Breast epithelium (tissue), 4 donors: Measurements from ENCODE around the gene RPUSD1. TPM values are rescaled to one million over a fixed set of nuclear protein-coding genes. Genes with fewer than 3 reads are reported as not detected.
"Not testable (repeated sequence)": the region's sequence is repeated elsewhere in the genome, so short reads cannot be mapped to it uniquely, and the experiment has no call there.

ENCODE experiments used
- DNase-seq, 2 donors: peaks; one replicate each; pipeline ENCODE4 v3.0.0-alpha.2; 2019; ENCODE audit warnings: low spot score in 2 of 2
- H3K27ac ChIP-seq, 2 donors: fragments of 200-600 bp; sonication (generic) in 1 of 2; one replicate each; pipeline ENCODE4 v1.5.1; 2016 to 2019; ENCODE audit warnings: mild to moderate bottlenecking in 1 of 2
- H3K27me3 ChIP-seq, 2 donors: fragments of 200-600 bp; sonication (generic) in 1 of 2; one replicate each; pipeline versions ENCODE4 v1.5.1 to v1.6.0; 2017 to 2019; ENCODE audit warnings: control low read depth in 1 of 2, mild to moderate bottlenecking in 1 of 2
- H3K36me3 ChIP-seq: fragments of 200-600 bp; one replicate; pipeline ENCODE4 v1.5.1; 2019
- H3K4me1 ChIP-seq, 2 donors: fragments of 200-600 bp; sonication (generic); one replicate each; pipeline ENCODE4 v1.5.1; 2016 to 2019; ENCODE audit warnings: control low read depth in 1 of 2
- H3K4me3 ChIP-seq, 3 donors: fragments of 200-600 bp; sonication (generic); 1 replicate in 2 of 3; 2 replicates in 1 of 3; pipeline ENCODE4 v1.5.1; 2016 to 2019; ENCODE audit warnings: mild to moderate bottlenecking in 3 of 3, moderate library complexity in 2 of 3
- H3K9me3 ChIP-seq, 2 donors: fragments of 200-600 bp; sonication (generic) in 1 of 2; one replicate each; pipeline ENCODE4 v1.5.1; 2016 to 2019; ENCODE audit warnings: control low read depth in 1 of 2
- POLR2A ChIP-seq: fragments of 450-650 bp; IDR thresholded peaks from one replicate; pipeline ENCODE4 v1.6.1; 2016; ENCODE audit warnings: antibody characterized with exemption, mild to moderate bottlenecking, moderate library complexity
- POLR2AphosphoS5 ChIP-seq, 3 donors: sonication (generic); formaldehyde crosslinking; IDR thresholded peaks; one replicate each; pipeline ENCODE4 v1.6.1; 2017; ENCODE audit warnings: antibody characterized with exemption in 3 of 3
- intact Hi-C: fragments of 100-400 bp; cut with DNase I; formaldehyde crosslinking; loops from one replicate; pipeline ENCODE4 v1.15.1; 2023; ENCODE audit warnings: low total_unique reads
- total RNA-seq, 3 donors: library from RNA; depleted of rRNA; stranded (reverse); fragments of >200 nt; gene quantifications; one replicate each; pipeline ENCODE4 v1.1.0, GENCODE V29; 2016
- TF ChIP-seq, protein P1 (sequence below), 3 donors: fragments of 450-650 bp; IDR thresholded peaks; one replicate each; pipeline ENCODE4 v1.5.1; 2016 to 2017; ENCODE audit warnings: antibody characterized with exemption in 3 of 3, mild to moderate bottlenecking in 3 of 3, moderate library complexity in 3 of 3

Gene RPUSD1
- total RNA-seq, 3 donors from 2014 or later: 13.1 to 18.4 (median 16.1) TPM

DNA sequence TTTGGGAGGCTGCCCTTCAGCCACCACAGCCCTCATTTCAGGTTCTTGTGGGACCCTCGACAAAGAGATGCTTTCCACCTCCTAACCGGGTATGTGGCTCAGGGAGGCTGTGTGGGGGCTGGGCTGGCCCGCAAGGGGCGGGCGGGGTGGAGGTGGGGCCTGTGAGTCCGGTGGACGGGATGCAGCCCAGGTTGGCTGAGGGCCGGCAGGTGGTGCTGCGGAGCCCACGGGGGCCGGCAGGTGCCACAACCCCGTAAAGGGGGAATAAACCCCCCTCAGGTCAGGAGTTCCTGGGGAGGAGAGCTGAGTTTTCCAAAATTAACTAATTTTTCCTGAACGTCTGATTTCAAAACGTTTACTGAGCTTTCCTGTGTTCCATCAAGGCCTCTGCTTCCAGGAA, 42.4 kb downstream of the RPUSD1 start:
- intact Hi-C loops: no loop called here
- no peak overlapping the region for H3K4me3 ChIP-seq
- no peak overlapping the region for H3K27ac ChIP-seq
- H3K4me1 ChIP-seq: peaks cover 0 to 3% of the 10 kb centered on the region in 2 donors
- no peaks in the 10 kb centered on the region for H3K9me3 ChIP-seq
- no peak for DNase-seq
- TF ChIP-seq, protein P1, sequence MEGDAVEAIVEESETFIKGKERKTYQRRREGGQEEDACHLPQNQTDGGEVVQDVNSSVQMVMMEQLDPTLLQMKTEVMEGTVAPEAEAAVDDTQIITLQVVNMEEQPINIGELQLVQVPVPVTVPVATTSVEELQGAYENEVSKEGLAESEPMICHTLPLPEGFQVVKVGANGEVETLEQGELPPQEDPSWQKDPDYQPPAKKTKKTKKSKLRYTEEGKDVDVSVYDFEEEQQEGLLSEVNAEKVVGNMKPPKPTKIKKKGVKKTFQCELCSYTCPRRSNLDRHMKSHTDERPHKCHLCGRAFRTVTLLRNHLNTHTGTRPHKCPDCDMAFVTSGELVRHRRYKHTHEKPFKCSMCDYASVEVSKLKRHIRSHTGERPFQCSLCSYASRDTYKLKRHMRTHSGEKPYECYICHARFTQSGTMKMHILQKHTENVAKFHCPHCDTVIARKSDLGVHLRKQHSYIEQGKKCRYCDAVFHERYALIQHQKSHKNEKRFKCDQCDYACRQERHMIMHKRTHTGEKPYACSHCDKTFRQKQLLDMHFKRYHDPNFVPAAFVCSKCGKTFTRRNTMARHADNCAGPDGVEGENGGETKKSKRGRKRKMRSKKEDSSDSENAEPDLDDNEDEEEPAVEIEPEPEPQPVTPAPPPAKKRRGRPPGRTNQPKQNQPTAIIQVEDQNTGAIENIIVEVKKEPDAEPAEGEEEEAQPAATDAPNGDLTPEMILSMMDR (IDR thresholded peaks at IDR 0.05): peak in 1 of 3 donors; percentile 19
- TF ChIP-seq POLR2A: no peak
- no peaks in the 10 kb centered on the region for H3K36me3 ChIP-seq
- no peaks in the 10 kb centered on the region for H3K27me3 ChIP-seq

DNA sequence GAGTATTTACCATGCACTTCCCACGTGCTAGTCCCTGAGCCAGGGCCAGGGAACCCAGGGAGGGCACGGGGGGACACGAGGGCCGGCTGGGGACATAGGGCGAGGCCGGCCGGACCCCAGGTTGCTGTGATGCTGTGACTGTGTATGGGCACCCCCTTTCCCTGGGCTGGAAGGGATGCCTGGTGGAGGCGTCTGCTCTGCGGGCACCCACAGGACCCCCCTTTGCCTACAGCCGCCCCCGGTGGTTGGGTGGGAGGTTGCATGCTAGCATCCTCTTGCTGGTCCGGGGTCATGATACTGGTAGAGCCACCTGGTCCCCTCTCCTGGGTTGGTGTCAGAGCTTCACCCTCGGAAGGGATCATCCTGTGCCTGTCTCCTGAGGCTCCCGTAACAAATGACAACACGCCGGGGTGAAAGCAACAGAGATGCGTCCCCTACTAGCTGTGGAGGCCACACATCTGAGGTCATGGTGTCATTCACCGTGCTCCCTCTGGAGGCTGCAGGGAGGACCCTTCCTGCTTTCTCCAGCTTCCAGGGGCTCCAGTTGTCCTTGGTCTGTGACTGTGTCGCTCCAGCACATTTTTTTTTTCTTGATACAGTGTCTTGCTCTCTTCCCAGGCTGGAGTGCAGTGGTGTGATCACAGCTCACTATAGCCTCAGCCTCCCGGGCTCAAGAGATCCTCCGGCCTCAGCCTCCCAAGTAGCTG, 44.2 kb downstream of the RPUSD1 start:
- intact Hi-C loops: no loop called here
- Histone ChIP-seq H3K9me3 (no peaks in the 10 kb centered on the region), H3K4me1 (peaks cover 0 to 7% of the 10 kb centered on the region in 2 donors), H3K27ac (no peak overlapping the region), H3K36me3 (no peaks in the 10 kb centered on the region), H3K27me3 (no peaks in the 10 kb centered on the region), H3K4me3 (no peak overlapping the region)
- no peak for TF ChIP-seq POLR2AphosphoS5 (IDR thresholded peaks at IDR 0.05)
- TF ChIP-seq POLR2A: no peak
- TF ChIP-seq, protein P1 (IDR thresholded peaks at IDR 0.05): no peak
- DNase-seq: no peak

DNA sequence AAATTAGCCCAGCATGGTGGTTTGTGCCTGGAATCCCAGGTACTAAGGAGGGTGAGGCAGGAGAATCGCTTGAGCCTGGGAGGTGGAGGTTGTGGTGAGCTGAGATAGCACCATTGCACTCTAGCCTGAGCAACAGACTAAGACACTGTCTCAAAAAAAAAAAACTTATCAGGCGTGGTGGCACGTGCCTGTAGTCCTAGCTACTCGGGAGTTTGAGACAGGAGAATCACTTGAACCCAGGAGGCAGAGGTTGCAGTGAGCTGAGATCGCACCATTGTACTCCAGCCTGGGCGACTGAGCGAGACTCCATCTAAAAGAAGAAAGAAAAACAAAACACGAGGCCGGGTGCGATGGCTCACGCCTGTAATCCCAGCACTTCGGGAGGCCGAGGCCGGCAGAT, 45.3 kb downstream of the RPUSD1 start:
- DNase-seq, H3K4me1 ChIP-seq, H3K27me3 ChIP-seq, intact Hi-C loops, H3K36me3 ChIP-seq, H3K4me3 ChIP-seq, H3K9me3 ChIP-seq, H3K27ac ChIP-seq: not testable (repeated sequence)

DNA sequence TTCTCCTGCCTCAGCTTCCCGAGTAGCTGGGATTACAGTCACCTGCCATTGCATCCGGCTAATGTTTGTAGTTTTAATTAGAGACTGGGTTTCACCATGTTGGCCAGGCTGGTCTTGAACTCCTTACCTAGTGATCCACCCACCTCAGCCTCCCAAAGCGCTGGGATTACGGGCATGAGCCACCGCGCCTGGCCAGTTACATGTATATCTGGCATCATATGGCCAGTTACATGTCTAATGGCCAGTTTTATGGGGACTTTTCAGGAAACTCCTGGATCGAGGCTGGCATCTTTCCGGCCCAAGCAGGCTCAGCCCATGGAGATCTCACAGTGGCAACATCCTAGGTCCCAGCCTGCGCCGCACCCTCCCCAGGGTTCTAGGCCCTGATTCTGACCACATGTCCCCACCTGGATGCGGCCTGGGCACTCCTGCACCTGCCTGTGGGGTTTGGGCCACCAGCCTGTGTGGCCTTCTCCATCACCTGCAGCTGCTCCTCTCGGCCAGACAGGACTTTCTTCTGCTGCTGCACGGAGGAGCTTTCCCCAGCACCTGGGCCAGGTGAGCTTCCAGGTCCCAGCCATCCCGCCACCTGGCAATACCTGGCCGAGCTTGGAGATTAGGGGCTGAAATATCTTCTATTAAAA, 46.1 kb downstream of the RPUSD1 start:
- DNase-seq: no peak
- H3K27ac ChIP-seq: no peak overlapping the region
- no peaks in the 10 kb centered on the region for H3K36me3 ChIP-seq
- H3K9me3 ChIP-seq: no peaks in the 10 kb centered on the region
- TF ChIP-seq, protein P1 (IDR thresholded peaks at IDR 0.05): no peak
- TF ChIP-seq POLR2A (no peak), POLR2AphosphoS5 (IDR thresholded peaks at IDR 0.05) (no peak)
- H3K4me3 ChIP-seq: no peak overlapping the region
- H3K4me1 ChIP-seq: peaks cover 0 to 7% of the 10 kb centered on the region in 2 donors
- intact Hi-C loops: no loop called here
- H3K27me3 ChIP-seq: no peaks in the 10 kb centered on the region

DNA sequence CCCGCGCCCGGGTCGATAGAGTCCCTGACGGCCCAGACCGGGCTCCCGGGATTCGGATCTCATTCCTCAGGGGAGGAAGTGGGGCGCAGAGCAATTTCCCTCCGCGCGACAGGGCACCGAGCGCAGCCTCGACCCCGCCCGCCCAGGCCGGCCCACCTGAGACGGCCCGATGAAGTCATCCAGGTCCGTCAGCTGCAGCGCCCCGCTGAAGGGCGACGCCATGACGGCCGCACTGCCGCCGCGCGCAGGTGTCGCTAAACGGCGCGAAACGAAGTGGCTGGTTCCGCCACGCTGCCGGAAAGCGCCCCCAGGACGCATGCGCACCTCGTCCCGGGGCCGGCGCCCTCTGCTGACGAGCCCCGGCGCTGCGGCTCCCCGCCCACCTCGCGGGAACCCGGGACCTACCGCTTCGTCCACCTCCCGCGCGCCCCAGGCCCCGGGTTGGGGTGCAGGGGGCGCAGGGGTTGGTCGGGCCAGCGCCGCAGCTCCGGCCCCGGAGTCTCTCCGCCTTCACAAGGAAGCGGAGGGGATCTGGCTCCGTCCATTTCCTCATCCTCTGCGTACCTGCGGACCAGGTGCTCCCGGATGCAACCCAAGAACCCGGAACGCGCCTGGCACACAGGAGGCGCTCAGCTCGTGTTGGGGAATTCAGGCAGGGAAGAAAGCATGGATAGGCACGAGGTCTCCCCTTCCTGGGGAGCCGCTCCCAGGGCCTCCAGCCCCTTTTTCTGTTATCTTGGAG, 47.2 kb downstream of the RPUSD1 start, which contains the start of gene CIAO3:
Gene CIAO3 (minus strand): TSS at position 234 of the 742 bp plus-strand sequence. CDS start 12 bp downstream, at position 222.
- Histone ChIP-seq H3K4me3 (peak within 1 kb of the TSS; percentile 66 to 92 (median 83)), H3K9me3 (no peaks in the 10 kb centered on the region), H3K4me1 (peaks cover 0 to 7% of the 10 kb centered on the region in 2 donors), H3K27me3 (no peaks in the 10 kb centered on the region), H3K27ac (peak within 1 kb of the TSS; percentile 84 to 85), H3K36me3 (no peaks in the 10 kb centered on the region)
- intact Hi-C loops: no loop called here
- peak; percentile 81 to 92 for DNase-seq
- peak; percentile 95 to 100 (median 100) for TF ChIP-seq POLR2AphosphoS5 (IDR thresholded peaks at IDR 0.05)
- peak; percentile 42 for TF ChIP-seq POLR2A
- TF ChIP-seq, protein P1 (IDR thresholded peaks at IDR 0.05): peak; percentile 87 to 98 (median 94)
